GM23338 (cell line): ENCODE results near the gene MYO18B. TPM values are rescaled to one million over a fixed set of nuclear protein-coding genes. Genes with fewer than 3 reads are reported as not detected.

Experiments
- polyA plus RNA-seq: library from polyadenylated mRNA; unstranded; fragments of >200 nt; fragmentation: Nextera tagmentation; extraction: Ambion mirVana; gene quantifications from 2 replicates; pipeline ENCODE4 v1.2.1, GENCODE V29; 2016
- small RNA-seq: library from RNA; depleted of rRNA; stranded (forward); fragments of <200 nt; gene quantifications from one replicate; pipeline ENCODE3, GENCODE V24; 2014; ENCODE audit warnings: low replicate concordance
- total RNA-seq: library from RNA; depleted of rRNA; stranded (reverse); fragments of >200 nt; shearing (Covaris generic); gene quantifications from 2 replicates; pipeline ENCODE4 v1.2.3, GENCODE V29; 2014; rRNA removed

MYO18B gene
- total and polyA plus RNA-seq, 2 experiments from 2014 or later = 0.36 to 0.45 TPM

Small RNAs within 50 kb of the gene (small RNA-seq; reads per million reads assigned to genes)
- gene RN7SKP169 (not detected), gene RNA5SP494 (not detected), gene Z98949.2 (not detected)

Other genes starting within 250 kb of the MYO18B start
- 24.9 and 25.3 TPM in 2 replicates for gene GRK3, start 177.5 kb upstream of the MYO18B start, total RNA-seq
- 6.0 and 6.4 TPM in 2 replicates for gene GRK3, start 177.5 kb upstream of the MYO18B start, polyA plus RNA-seq